Measurements from ENCODE around the gene ZYG11A. TPM values are rescaled to one million over a fixed set of nuclear protein-coding genes. Genes with fewer than 3 reads are reported as not detected.

ZYG11A gene
- total RNA-seq, 4 donors from 2014 or later: not detected

DNA sequence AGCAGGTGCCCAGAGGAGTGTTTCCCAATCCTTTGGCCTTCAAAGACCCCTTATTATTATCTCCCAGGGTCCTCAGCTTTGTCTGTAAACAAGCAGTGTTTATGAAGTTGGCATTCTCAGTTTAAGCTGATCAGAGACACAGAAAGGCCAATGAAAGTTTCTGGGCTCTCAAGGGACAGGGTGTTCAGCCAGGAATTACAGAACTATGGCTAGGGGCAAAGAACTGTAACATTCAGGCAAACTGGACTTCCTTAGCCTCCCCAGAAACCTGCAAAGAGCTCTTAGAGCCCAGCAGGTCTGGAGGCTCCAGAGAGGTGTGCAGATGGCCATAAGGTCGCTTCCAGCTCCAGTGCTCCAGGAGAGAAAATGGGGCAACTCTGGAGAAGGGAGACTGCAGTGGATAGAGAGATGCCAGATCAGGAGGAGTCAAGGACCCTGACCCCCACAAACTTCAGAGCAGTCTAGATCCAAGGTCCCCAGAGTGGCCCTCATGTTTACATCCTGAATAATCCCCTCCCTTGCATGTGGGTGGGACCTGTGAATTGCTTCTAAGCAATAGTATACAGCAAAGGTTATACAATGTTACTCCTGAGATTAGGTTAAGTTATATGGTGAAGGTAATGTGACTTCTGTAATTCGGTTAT lies 72.8 kb downstream of the ZYG11A start:
- Histone ChIP-seq H3K9me3 (no peaks in the 10 kb centered on the region), H3K36me3 (no peaks in the 10 kb centered on the region), H3K4me1 (peaks cover 28 to 29% of the 10 kb centered on the region in 2 donors), H3K27ac (peak overlapping the region; percentile 12 to 73 (median 52)), H3K4me3 (no peak overlapping the region), H3K27me3 (no peaks in the 10 kb centered on the region)
- TF ChIP-seq POLR2A (IDR thresholded peaks at IDR 0.05): no peak
- TF ChIP-seq CTCF (IDR thresholded peaks at IDR 0.05 in 4 of 5, conservative IDR thresholded peaks at IDR 0.05 in 1 of 5): no peak
- in situ Hi-C loops (cut with MboI; ENCODE audit: low sequenced_read_pairs in 4 of 4) (loop anchor here in 2 of 4 donors (25.0 kb wide), 1 partner anchor 272 kb away; the partner anchor contains the start of gene CPT2 (in 2 of the 2)), intact Hi-C loops (cut with DNase I; ENCODE audit: low total_unique reads) (loop anchor here (5.0 kb wide), 1 partner anchor 138 kb away; no protein-coding TSS in a partner anchor)
- no peak for DNase-seq
- ATAC-seq: no peak

DNA sequence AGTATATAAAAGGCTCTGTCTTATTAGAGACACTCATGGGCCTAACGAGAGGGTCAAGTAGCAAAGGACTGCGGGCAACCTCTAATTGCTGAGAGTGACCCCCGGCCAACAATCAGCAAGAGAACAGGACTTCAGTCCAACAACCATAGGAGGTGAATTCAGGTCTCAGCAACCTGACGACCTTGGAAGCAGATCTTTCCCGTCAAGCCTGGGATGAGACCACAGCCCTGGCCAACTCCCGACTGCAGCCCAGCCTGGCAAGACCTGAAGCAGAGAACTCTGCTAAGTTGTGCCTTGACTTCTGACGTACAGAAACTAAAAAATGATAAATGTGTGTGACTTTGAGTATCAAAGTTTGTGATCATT lies 73.3 kb downstream of the ZYG11A start:
- ATAC-seq (no peak), DNase-seq (no peak)
- Histone ChIP-seq H3K27me3 (no peaks in the 10 kb centered on the region), H3K27ac (peak overlapping the region; percentile 12 to 73 (median 68)), H3K4me3 (no peak overlapping the region), H3K9me3 (no peaks in the 10 kb centered on the region), H3K36me3 (no peaks in the 10 kb centered on the region), H3K4me1 (peaks cover 28 to 34% of the 10 kb centered on the region in 2 donors)
- TF ChIP-seq CTCF (IDR thresholded peaks at IDR 0.05 in 4 of 5, conservative IDR thresholded peaks at IDR 0.05 in 1 of 5): no peak
- no peak for TF ChIP-seq POLR2A (IDR thresholded peaks at IDR 0.05)
- intact Hi-C loops (cut with DNase I; ENCODE audit: low total_unique reads): loop anchor here (5.0 kb wide), 1 partner anchor 139 kb away; no protein-coding TSS in a partner anchor
- in situ Hi-C loops (cut with MboI; ENCODE audit: low sequenced_read_pairs in 4 of 4): loop anchor here in 2 of 4 donors (25.0 kb wide), 1 partner anchor 271 kb away; the partner anchor contains the start of gene CPT2 (in 2 of the 2)

DNA sequence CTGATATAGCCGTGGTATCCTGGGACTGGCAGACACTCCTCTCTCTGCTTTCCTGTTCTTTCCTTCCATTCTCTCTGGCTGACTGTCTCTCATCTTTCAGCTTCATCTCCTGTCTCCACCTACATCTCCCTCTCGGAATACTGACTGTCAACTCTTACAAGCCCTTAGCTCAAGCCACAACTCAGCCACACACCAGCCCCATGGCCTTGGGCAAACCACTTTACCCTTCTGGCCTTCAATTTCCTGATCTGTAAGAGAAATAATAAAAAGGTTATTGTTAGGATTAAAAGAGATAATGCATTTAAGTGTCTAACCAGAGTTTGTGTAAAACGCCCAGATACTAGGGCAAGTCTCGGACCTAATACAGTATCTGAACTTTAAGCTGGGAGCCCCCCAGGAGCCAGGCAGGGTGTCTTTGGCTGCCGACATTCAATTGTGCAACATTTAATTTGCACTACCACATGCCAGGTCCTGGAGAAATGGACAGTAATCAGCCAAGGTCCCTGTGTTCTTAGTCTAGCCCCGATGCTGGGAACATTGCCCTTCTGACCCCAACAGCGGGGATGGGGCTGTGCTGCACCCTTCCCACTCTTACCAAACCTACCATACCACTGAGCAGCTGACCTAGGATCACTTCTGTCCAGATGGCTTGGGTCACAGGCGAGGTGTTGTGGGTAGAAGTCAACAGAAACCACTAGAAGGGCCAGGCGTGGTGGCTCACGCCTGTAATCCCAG lies 73.8 kb downstream of the ZYG11A start:
- H3K27ac ChIP-seq: peak overlapping the region; percentile 12 to 73 (median 68)
- peaks cover 28 to 37% of the 10 kb centered on the region in 2 donors for H3K4me1 ChIP-seq
- ATAC-seq (peak; percentile 14 to 22), DNase-seq (peak in 1 of 2 donors; percentile 40)
- TF ChIP-seq CTCF (IDR thresholded peaks at IDR 0.05 in 4 of 5, conservative IDR thresholded peaks at IDR 0.05 in 1 of 5): no peak
- no peak for TF ChIP-seq POLR2A (IDR thresholded peaks at IDR 0.05)
- H3K4me3 ChIP-seq: no peak overlapping the region
- no peaks in the 10 kb centered on the region for H3K9me3 ChIP-seq
- intact Hi-C loops (cut with DNase I; ENCODE audit: low total_unique reads) (loop anchor here (5.0 kb wide), 1 partner anchor 139 kb away; no protein-coding TSS in a partner anchor), in situ Hi-C loops (cut with MboI; ENCODE audit: low sequenced_read_pairs in 4 of 4) (loop anchor here in 2 of 4 donors (25.0 kb wide), 1 partner anchor 271 kb away; the partner anchor contains the start of gene CPT2 (in 2 of the 2))
- no peaks in the 10 kb centered on the region for H3K36me3 ChIP-seq
- H3K27me3 ChIP-seq: no peaks in the 10 kb centered on the region

GRCh38 chr1:52917156-52917555 lies 74.6 kb downstream of the ZYG11A start:
- in situ Hi-C loops (cut with MboI; ENCODE audit: low sequenced_read_pairs in 4 of 4) (loop anchor here in 2 of 4 donors (25.0 kb wide), 1 partner anchor 270 kb away; the partner anchor contains the start of gene CPT2 (in 2 of the 2)), intact Hi-C loops (cut with DNase I; ENCODE audit: low total_unique reads) (loop anchor here (5.0 kb wide), 1 partner anchor 140 kb away; no protein-coding TSS in a partner anchor)
- ATAC-seq (no peak), DNase-seq (no peak)
- no peak overlapping the region for H3K4me3 ChIP-seq
- no peaks in the 10 kb centered on the region for H3K36me3 ChIP-seq
- H3K9me3 ChIP-seq: no peaks in the 10 kb centered on the region
- H3K27me3 ChIP-seq: no peaks in the 10 kb centered on the region
- H3K4me1 ChIP-seq: peaks cover 28 to 37% of the 10 kb centered on the region in 2 donors
- H3K27ac ChIP-seq: peak overlapping the region; percentile 12 to 73 (median 68)
- TF ChIP-seq POLR2A (IDR thresholded peaks at IDR 0.05): no peak
- no peak for TF ChIP-seq CTCF (IDR thresholded peaks at IDR 0.05 in 4 of 5, conservative IDR thresholded peaks at IDR 0.05 in 1 of 5)
